ENCODE results near the gene ZNF726.

The ZNF726 gene

DNA sequence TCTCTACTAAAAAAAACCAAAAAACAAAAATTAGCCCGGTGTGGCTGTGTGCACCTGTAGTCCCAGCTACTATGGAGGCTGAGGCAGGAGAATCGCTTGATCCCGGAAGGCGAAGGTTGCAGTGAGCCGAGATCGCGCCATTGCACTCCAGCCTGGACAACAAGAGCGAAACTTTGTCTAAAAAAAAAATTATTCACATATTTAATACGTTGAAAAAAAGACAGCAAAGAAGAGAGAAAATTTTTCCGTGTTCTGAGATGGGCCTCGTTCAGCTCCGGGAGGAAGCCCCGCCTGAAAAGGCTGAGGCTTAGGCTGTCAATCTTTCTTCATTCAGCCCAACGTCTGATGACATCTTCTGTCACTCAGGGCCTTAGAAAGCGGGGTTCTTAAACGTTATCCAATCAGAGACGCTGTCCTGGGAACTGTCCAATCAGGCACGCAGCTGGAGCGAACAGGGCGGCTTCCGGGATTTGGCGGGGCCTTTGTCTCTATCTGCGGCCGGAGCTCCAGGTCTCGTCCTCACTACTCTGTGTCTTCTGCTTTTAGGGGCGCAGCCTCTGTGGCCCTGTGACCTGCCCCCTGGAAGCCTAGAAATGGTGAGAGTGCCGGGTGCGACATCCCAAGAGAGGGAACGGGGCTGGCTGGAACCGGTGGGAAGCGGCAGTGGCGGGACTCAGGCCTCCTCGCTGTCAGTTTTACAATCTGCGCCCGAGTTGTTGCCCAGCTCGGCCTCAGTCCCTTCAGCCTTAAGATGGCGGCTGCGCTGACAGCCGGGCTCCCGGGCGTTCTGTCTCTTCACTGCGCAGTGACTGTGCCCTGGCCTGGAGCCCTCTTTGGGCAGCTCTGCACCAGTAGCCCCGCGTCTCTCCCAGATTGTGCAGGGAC, at the start of gene ZNF726:
TSS of gene ZNF726 (plus strand) at position 485 of the 885 bp plus-strand sequence. CDS start at position 594, 109 bp downstream.
- peak within 1 kb of the TSS; percentile 77 for H3K27ac ChIP-seq
- TF ChIP-seq, protein P1, sequence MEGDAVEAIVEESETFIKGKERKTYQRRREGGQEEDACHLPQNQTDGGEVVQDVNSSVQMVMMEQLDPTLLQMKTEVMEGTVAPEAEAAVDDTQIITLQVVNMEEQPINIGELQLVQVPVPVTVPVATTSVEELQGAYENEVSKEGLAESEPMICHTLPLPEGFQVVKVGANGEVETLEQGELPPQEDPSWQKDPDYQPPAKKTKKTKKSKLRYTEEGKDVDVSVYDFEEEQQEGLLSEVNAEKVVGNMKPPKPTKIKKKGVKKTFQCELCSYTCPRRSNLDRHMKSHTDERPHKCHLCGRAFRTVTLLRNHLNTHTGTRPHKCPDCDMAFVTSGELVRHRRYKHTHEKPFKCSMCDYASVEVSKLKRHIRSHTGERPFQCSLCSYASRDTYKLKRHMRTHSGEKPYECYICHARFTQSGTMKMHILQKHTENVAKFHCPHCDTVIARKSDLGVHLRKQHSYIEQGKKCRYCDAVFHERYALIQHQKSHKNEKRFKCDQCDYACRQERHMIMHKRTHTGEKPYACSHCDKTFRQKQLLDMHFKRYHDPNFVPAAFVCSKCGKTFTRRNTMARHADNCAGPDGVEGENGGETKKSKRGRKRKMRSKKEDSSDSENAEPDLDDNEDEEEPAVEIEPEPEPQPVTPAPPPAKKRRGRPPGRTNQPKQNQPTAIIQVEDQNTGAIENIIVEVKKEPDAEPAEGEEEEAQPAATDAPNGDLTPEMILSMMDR (conservative IDR thresholded peaks at IDR 0.05) = no peak

DNA sequence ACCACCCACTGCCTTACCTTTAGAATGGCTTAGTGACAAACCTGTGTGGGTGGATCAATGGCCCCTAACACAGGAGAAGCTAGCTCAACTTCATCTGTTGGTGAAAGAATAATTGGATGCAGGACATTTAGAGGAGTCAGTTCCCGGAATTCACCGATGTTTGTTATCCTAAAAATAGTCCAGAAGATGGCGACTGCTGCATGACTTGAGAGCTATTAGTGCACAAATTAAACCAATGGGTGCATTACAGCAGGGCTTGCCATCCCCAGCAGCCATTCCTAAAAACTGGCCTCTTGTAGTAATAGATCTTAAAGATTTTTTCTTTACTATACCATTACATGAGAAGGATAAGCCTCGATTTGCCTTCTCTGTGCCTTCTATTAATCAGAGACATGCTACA, 46.8 kb upstream of the ZNF726 start:
- TF ChIP-seq, protein P1 (conservative IDR thresholded peaks at IDR 0.05) = peak; percentile 67
- H3K27ac ChIP-seq = 0 out of 2 replicates have a peak overlapping the region, but pooled peaks have one; percentile 11

DNA sequence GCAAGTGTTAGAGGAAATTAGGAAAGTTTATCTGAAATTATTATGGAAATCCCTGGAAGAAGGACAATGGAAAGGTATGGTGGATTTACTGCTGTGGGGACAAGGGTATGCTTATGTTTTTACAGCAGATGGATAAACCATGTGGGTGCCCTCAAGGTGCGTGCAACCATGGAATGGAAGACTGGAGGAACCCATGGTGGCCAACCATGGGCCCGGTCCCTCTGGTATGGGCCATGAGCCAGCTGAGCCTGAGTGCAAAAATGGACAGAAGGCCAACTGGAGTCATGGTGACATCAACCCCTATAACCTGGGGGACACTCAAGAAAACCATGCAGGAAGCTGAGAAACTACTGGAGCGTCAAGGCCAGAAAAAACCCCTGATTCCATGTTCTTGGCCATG, 46.1 kb upstream of the ZNF726 start:
- H3K27ac ChIP-seq = 0 out of 2 replicates have a peak overlapping the region, but pooled peaks have one; percentile 11
- TF ChIP-seq, protein P1 (conservative IDR thresholded peaks at IDR 0.05) = no peak

DNA sequence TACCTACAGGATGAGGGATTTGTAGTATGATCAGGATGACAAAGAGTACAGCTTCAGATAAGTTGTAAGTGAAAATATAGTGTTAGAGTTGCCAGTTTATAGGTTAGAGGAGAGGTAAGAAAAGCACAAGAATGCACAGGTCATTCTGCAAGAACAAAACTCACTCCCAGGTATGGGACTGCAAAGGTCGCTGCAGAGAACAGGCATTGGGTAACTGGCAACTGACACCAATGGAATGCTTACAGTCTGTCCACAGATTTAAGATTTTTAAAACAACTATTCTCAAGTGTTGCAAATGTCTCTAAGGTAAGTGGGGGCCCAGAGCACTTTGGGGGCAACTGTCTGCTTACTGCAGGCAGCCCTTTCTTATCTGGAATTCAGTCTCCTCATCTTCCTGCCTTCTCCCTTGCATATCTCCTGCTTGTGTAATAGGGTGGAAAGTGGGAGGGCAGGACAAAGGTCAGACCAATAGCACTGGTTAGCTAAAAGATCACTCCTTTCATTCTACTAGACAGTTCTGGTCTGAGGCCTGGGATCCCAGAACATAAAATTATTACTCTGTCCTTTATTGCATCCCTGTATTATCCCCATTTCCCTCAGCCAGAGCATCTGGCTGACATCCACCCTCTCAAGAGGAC, 42.3 kb upstream of the ZNF726 start:
- no peak overlapping the region for H3K27ac ChIP-seq
- TF ChIP-seq, protein P1 (conservative IDR thresholded peaks at IDR 0.05) = no peak

DNA sequence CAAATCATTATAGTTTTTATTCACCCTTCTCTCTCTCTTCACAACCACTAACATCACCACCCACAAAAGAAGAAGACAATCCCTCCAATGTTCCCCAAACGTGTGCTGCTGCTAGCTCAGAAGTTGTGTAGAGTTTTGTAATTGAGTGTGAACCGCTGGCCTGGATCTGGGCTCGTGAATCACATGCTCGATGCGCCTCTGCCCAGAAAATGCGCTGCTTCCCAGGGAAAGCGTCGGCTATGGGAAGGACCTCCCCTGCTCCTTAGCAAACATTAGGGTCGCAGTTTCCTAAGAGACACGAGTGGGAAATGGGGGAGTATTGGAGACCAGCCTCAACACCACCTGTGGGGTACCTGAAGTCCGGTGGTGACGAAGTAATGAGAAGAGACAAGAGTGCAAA, 38.4 kb upstream of the ZNF726 start:
- no peak overlapping the region for H3K27ac ChIP-seq
- TF ChIP-seq, protein P1 (conservative IDR thresholded peaks at IDR 0.05) = no peak

DNA sequence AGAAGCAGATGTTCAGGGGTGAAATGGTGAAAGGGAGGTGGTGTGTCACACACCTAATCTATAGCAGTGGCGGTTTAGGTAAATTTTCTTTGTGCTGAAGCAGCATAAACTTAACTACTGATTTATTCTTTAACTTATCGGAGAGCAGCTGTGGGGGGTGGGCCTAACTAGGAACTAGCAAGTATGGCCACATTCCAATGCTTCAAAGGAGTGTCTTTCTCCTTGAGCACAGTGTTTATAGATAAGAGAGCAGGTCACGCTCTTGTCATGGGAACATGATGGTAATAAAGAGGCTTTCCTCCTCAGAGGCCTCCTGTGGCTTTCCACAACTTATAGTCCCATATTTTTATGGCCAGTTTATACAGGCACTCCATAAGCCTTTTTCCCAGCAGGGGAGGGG, 37.9 kb upstream of the ZNF726 start:
- peak overlapping the region; percentile 41; the same call in 1 of the 2 replicates for H3K27ac ChIP-seq

DNA sequence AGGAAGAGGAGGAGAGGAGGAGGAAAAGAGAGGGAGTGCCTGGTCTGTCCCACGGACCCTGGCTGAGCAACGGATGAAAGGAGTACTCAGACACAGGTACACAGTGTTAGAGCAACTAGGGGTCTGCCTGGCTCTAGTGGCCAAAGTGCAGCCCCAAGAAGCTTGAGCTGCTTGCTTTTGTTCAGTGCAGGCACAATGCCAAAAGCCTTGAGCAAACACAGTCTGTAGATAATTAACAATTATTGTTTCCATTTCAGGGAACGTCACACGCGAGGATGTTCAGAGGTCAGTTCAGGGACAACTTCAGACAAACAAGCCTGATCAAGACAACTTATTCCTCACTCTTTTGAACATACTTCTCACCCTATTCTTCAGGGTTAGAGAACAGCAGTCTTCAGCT, 32.2 kb upstream of the ZNF726 start:
- TF ChIP-seq, protein P1 (conservative IDR thresholded peaks at IDR 0.05) = no peak
- H3K27ac ChIP-seq = peak overlapping the region; percentile 76
